NCI-H1048 (cell line): Measurements from ENCODE around the gene ZNF532.
"Not testable (repeated sequence)": the region's sequence is repeated elsewhere in the genome, so short reads cannot be mapped to it uniquely, and the experiment has no call there.

Experiments
- DNase-seq: peaks from one replicate; lab custom pipeline; 2025; lab: John Stamatoyannopoulos, UW

ZNF532 gene

GRCh38 chr18:59005262-59005661 is 140.6 kb downstream of the ZNF532 start:
- no peak for DNase-seq

DNA sequence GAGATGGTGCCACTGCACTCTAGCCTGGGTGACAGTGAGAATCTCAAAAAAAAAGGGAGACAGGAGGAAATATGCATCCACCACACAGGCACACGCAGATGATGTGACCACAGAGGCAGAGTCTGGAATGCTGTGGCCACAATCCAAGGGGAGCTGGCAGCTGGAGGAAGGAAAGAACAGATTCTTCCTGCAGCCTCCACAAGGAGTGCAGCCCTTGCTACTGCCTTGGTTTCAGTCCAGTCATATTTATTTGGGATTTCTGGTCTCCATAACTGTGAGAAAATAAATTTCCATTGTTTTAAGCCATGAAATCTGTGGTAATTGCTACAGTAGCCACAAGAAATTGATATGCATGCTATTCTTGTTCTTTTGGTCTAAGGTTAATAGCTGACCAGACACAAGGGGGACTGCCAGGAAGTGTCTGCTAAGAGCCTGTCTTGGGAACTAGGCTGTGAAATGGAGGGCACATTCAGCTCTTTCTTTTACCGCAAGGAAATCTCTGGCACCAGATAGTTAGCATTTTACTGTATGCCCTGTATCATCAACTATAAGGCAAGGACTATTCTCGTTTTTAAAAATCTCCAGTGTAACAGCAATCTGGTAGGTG is 141.9 kb downstream of the ZNF532 start:
- DNase-seq: no peak

DNA sequence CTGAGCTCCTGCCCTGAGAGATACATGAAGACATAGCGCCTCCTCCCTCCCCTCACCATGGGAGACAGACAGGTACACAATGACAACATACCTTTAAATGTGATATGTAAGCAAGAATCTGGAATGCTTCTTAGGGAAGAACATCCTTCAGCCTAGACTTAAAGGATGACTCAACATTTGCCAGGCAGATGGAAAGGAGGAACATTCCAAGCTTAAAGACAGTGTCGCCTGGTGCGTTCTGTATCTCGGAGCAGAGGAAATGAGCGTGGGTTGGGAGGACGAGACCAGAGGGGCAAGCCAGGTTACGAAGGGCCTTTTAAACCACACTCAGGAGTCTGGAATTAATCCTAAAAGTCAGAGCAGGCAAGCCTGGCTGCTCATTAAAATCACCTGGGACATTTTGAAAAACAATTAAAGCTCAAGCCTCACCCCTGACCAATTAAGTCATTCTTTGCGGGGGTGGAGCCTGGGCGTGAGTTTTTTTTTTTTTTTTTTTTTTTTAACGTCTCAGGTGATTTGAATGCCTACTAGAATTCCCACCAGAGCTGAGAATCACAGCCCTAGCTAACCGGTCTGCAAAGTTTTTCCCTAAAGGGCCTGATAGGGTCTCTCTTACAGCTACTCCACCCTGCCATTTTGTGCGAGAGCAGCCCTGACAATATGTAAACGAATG is 143.8 kb downstream of the ZNF532 start:
- DNase-seq: no peak

DNA sequence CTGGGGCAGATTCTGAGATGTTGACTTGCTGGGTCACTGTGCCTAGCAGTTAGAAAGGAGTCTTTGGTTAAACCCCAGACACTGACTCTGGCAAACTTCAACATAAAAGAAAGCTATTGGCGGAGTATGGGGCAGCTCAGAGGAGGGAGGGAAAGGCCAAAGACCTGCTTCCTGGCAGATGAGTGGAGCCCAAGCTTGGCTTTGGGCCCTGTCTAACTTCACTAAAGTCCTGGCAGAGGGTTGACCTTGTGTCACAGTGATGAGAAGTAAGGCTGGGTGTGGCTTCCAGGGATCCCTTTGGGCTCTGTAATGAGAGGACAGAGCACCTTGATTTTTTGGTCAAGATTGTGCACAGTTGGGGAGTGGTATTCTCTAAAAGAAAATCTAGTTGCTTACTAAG is 145.2 kb downstream of the ZNF532 start:
- DNase-seq: no peak

DNA sequence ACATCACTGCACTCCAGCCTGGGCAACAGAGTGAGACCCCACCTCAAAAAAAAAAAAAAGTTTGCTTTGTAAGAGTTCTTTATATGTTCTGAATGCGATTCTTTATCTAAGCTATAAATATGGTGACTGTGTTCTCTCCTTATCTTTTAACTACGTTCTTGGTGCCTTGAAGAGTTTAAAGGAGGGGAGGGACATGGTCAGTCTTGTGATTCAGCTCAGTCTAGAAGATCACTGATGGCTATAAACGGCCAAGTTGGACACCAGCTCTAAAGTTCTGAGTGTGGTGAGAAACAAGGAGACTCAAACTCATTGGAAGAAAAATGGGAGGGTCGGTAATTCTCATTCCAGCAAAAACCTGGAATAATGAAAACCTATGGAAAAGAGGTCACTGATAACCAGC is 146.6 kb downstream of the ZNF532 start:
- DNase-seq: no peak

- no peak for DNase-seq
Measured at GRCh38 chr18:59011786-59012185, 147.1 kb downstream of the ZNF532 start.

- DNase-seq: no peak
Measured at GRCh38 chr18:59012815-59013705, 148.4 kb downstream of the ZNF532 start.

GRCh38 chr18:59013744-59014143 is 149.1 kb downstream of the ZNF532 start:
- DNase-seq: no peak

DNA sequence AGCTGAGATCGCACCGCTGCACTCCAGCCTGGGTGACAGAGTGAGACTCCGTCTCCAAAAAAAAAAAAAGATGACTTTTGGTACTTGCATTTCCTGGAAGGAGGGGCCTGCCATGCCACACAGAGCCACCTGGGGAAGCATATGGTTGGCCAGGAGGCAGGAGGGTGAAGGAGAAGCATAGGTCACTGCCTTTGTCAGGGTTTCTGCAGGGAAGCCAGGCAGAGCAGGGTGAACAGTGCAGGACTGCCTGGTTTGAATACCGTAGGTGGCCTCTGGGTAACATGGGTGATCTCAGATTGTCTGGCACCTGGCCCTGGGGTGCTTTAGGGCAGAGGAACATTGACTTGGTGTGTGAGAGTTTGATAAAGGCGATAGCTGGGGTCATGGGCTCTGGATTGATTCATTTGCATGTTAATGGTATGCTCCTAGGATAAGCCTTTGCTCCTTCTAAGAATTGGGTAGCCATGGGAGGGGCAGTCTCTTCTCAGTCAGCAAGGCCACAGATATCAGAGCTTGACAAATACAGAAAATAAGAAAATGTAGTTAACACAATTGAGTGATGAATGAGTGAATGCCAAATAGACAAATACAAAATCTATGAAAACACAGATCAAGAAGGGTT is 151.0 kb downstream of the ZNF532 start:
- DNase-seq: no peak

DNA sequence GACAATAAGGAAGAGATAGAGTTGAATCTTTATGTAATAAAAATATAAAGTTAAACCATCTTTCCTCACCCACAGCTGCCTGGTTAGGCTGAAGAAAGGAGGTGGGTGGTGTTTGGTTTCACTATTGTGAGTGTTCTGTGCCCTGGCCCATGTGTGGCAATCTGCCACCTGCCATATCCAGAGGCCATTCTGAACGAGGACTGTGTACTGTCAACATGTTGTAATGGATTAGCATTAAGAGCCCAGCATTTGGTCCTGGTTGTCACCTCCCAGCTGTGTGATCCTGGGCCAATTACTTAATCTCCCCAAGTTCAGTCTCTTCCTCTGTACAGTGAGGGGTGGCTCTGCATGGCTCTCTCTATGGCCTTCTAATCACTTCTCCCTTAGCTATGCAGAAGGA is 156.8 kb downstream of the ZNF532 start:
- DNase-seq: no peak

- DNase-seq: no peak
Measured at GRCh38 chr18:59022167-59022945, 157.7 kb downstream of the ZNF532 start.

DNA sequence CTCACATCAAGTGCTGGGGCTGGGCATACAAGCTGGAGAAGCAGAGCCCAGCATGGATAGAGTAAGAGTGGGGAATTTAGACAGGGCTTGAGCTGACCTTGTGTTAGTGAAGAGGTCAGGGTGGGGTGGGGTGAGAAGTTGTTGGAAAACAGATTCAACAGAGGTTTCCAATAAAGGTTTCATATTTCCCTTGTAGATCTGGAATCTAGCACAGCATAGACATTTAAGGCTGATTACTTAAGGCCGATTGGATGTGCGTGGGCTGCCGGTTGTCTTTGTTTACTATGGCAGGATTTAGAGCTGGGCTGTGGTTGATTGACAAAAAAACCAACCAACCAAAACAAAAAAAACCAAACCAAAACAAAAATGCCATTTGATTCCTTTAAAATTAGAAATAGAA is 160.2 kb downstream of the ZNF532 start:
- DNase-seq: no peak

DNA sequence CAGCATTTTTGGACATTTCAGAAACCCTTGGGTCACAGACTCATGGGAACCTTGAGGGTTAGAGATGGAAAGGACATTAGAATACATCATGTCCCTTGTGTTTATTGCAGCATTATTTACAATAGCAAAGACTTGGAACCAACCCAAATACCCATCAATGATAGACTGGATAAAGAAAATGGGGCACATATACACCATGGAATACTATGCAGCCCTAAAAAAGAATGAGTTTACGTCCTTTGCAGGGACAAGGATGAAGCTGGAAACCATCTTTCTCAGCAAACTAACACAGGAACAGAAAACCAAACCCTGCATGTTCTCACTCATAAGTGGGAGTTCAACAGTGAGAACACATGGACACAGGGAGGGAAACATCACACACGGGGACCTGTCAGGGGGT is 160.9 kb downstream of the ZNF532 start:
- DNase-seq: not testable (repeated sequence)

- no peak for DNase-seq
Measured at GRCh38 chr18:59026364-59026763, 161.7 kb downstream of the ZNF532 start.

- DNase-seq: no peak
Measured at GRCh38 chr18:59026831-59027410, 162.2 kb downstream of the ZNF532 start.

DNA sequence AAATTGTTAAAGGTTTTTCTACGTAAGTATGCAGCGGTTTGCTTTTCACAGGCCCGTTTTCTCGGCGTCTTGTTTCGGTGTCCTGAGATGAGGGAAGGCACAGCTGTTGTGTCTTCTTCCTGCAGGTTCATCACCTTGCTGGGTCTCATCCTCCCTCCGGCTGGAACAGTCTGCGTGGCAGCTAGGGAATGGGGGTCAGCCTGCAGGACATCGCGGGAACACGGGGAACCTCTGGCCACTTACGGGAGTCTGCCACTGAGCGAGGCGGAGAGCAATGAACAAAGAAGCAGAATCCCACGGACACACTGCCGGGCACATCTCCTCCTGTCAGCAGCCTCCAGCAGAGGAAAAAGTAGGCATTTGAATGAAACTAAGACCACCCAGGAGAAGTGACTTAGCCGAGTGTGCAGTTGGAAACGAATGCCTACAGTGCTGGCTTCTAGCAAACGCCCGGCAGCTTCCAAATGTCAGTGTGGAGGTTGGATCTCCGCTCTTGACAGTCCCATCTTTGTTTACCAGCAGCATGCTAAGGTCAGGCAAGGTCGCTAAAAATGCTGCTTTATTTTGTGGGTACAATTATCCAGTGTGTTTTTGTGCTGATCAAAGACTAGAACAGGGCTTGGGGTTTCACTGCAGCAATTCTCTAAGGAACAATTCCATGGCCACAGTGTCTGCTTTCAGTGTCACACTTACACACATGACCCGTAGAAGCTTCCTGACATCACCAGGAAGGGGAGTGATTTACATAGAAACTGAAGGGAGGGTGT is 165.2 kb downstream of the ZNF532 start:
- DNase-seq: no peak

DNA sequence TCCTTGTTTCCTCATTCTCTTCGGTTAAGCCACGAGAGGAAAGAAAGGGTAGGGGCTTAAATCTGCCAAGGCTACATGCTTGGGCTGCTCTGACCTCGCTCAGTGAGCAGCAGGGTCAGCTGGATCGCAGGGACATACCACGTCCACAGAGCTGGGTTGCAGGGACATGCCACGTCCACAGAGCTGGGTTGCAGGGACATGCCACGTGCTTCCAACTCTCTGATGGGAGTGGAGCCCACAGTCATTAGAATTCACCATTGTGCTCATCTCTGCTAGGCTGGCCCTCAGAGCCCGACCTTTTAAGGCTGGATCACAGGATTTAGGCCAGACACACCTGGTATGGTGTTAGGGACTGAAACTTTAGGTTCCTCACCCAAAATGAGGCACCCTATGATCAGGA is 167.6 kb downstream of the ZNF532 start:
- no peak for DNase-seq

DNA sequence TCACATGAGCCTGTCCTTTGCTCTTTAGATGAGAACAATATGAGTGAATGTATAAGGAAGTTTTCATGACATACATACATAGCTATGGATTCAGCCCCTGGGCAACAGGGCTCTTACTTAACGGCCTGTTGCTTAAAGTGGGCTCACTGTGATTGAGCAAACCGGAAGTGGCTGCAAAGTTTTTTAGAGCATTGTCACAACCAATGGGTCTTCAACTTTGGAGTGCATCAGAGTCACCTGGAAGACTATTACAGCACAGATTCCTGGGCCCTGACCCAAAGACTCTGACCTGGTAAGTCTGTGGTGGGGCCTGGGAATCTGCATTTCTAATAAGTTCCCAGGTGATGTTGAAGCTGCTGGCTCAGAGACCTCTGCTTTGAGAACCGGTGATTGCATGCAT is 168.7 kb downstream of the ZNF532 start:
- DNase-seq: no peak

DNA sequence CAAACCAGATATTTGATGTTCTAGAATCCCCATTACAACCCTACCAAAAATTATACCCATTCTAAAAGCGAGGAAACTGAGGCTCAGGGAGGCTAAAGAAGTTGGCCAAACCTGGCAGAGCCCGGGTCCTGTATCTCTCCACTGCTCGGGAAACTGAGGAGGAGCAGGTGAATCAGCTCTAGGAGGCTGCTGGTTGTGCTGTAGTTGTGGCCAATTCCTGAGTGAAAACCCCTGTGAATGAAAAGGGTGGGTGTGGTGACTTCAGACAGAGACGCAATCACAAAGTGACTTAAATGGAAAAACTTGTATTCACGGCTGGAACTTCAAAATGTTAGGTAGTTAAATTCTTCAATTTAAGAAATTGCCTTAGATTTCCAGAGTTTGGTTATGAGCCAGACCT is 169.3 kb downstream of the ZNF532 start:
- no peak for DNase-seq

- no peak for DNase-seq
Measured at GRCh38 chr18:59035591-59035990, 170.9 kb downstream of the ZNF532 start.
